Kidney (tissue), 14 donors: Measurements from ENCODE around the gene RNU6-7. TPM values are rescaled to one million over a fixed set of nuclear protein-coding genes. Genes with fewer than 3 reads are reported as not detected.

Source experiments
- DNase-seq, 5 donors: peaks; one replicate each; pipeline ENCODE4 v3.0.0-alpha.2; 2013 to 2020
- FAIRE-seq: peaks from 2 replicates; lab custom pipeline; 2012; peaks lifted over from hg19 to GRCh38; lab: Jason Lieb, UNC
- H3K27ac ChIP-seq, 2 donors: one replicate each; pipeline ENCODE4 v1.7.0; 2013; ENCODE audit warnings: low read depth in 2 of 2, low read length in 2 of 2, inconsistent platforms in 1 of 2
- H3K27me3 ChIP-seq: one replicate; pipeline ENCODE4 v1.7.1; 2013; ENCODE audit warnings: low read length, inconsistent platforms; ENCODE audit not compliant: control insufficient read depth, insufficient read depth
- H3K36me3 ChIP-seq, 3 donors: one replicate each; pipeline versions ENCODE4 v1.7.0 to v1.7.1; 2013; ENCODE audit warnings: low read length in 3 of 3, control low read depth in 1 of 3, inconsistent platforms in 1 of 3; ENCODE audit not compliant: insufficient read depth in 3 of 3, control insufficient read depth in 2 of 3
- H3K4me1 ChIP-seq, 3 donors: one replicate each; pipeline versions ENCODE4 v1.7.0 to v1.7.1; 2013; ENCODE audit warnings: low read length in 3 of 3, inconsistent platforms in 1 of 3, low read depth in 1 of 3; ENCODE audit not compliant: control insufficient read depth in 2 of 3, insufficient read depth in 2 of 3
- H3K4me3 ChIP-seq, 3 donors: one replicate each; pipeline versions ENCODE4 v1.7.0 to v1.8.1; 2013; ENCODE audit warnings: low read length in 3 of 3, control low read depth in 1 of 3, inconsistent platforms in 1 of 3
- H3K9ac ChIP-seq, 3 donors: one replicate each; pipeline versions ENCODE4 v1.7.0 to v1.7.1; 2013; ENCODE audit warnings: low read length in 3 of 3, control low read depth in 1 of 3, inconsistent platforms in 1 of 3
- H3K9me3 ChIP-seq, 3 donors: one replicate each; pipeline versions ENCODE4 v1.7.0 to v1.7.1; 2013; ENCODE audit warnings: low read length in 3 of 3, control low read depth in 1 of 3, inconsistent platforms in 1 of 3; ENCODE audit not compliant: control insufficient read depth in 2 of 3, insufficient read depth in 1 of 3
- intact Hi-C: fragments of 100-400 bp; cut with DNase I; formaldehyde crosslinking; loops from one replicate; pipeline ENCODE4 v1.11.1; 2022
- polyA plus RNA-seq: library from polyadenylated mRNA; stranded (reverse); fragments of 350-450 nt; fragmentation: Illumina TruSeq; extraction: RNeasy Lipid Tissue Mini Kit (QIAGEN cat#74804); gene quantifications from one replicate; pipeline ENCODE4 v1.2.3, GENCODE V29; 2014; ENCODE audit warnings: low read depth, low replicate concordance; ENCODE audit not compliant: insufficient read depth
- total RNA-seq: library from RNA; stranded (reverse); fragmentation: NEBNext Ultra II Directional; extraction: Animal tissue kit (Norgen Biotek cat#: 25700); gene quantifications from one replicate; pipeline ENCODE4 v1.2.1, GENCODE V29; 2021
- TF ChIP-seq, protein P1 (sequence below): IDR thresholded peaks from 3 replicates; pipeline ENCODE4 v1.5.1; 2012; ENCODE audit warnings: mild to moderate bottlenecking, moderate library complexity, borderline replicate concordance; ENCODE audit not compliant: insufficient read depth; ENCODE audit errors: extremely low read depth
- donor health status: control.
- donor health status: control.
- donor health status: control.
- donor health status: control.
- donor health status: control.
- donor health status: DM: yes; HTN: yes; CAD: no.
- donor health status: Normal renal cell carcinoma (clear cell type).

Gene RNU6-7
- total and polyA plus RNA-seq, 2 donors from 2014 or later = not detected

DNA sequence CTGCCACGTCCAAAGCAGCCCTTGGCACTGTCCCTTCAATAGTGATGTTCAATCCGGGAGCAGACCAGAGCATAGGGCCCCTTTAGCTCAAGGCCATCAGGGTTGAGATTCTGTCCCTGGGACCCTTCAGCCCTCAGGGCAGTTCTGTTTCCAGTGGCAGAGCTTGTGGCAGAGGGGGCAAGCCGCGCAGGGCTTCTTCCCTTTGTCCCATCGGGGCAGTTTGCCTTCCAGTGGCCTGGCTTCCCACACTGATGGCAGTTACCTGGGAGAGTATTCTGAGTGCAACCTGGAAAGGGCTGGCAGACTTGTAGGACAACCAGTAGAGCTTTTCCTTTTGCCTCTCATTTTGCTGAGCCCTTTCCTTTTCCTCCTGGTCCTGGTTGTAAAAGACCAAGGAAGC lies 44.9 kb downstream of the RNU6-7 start:
- Histone ChIP-seq H3K4me3 (no peak overlapping the region), H3K4me1 (peaks cover 0 to 1% (median 0%) of the 10 kb centered on the region in 3 donors), H3K9me3 (no peaks in the 10 kb centered on the region), H3K27ac (no peak overlapping the region), H3K36me3 (no peaks in the 10 kb centered on the region), H3K27me3 (no peaks in the 10 kb centered on the region), H3K9ac (no peak overlapping the region)
- intact Hi-C loops = no loop called here
- DNase-seq (no peak), FAIRE-seq (no peak)
- TF ChIP-seq, protein P1, sequence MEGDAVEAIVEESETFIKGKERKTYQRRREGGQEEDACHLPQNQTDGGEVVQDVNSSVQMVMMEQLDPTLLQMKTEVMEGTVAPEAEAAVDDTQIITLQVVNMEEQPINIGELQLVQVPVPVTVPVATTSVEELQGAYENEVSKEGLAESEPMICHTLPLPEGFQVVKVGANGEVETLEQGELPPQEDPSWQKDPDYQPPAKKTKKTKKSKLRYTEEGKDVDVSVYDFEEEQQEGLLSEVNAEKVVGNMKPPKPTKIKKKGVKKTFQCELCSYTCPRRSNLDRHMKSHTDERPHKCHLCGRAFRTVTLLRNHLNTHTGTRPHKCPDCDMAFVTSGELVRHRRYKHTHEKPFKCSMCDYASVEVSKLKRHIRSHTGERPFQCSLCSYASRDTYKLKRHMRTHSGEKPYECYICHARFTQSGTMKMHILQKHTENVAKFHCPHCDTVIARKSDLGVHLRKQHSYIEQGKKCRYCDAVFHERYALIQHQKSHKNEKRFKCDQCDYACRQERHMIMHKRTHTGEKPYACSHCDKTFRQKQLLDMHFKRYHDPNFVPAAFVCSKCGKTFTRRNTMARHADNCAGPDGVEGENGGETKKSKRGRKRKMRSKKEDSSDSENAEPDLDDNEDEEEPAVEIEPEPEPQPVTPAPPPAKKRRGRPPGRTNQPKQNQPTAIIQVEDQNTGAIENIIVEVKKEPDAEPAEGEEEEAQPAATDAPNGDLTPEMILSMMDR = no peak

DNA sequence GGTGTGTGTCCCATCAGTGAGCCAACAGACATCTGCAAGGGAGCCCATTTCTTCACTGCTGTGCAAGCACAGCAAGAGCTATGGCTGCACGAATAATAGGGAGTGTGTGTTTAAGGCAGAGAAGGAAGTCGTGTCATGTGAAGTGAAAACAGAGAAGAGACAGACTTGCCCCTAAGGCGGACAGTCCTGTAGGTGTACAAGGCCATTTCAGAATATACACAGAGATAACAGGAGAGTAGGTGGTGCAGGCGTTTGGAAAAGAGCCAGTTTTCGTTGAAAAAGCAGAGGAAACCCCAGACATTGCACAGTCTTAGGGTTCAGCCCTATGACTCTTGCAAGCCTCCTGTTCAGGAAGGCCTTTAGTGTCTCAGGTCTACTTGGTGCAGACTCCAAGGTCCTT lies 47.5 kb downstream of the RNU6-7 start:
- Histone ChIP-seq H3K36me3 (no peaks in the 10 kb centered on the region), H3K9ac (no peak overlapping the region), H3K27me3 (no peaks in the 10 kb centered on the region), H3K27ac (no peak overlapping the region), H3K9me3 (no peaks in the 10 kb centered on the region), H3K4me3 (no peak overlapping the region), H3K4me1 (peaks cover 0 to 4% (median 0%) of the 10 kb centered on the region in 3 donors)
- TF ChIP-seq, protein P1 = no peak
- no peak for FAIRE-seq
- no peak for DNase-seq
- intact Hi-C loops = no loop called here

DNA sequence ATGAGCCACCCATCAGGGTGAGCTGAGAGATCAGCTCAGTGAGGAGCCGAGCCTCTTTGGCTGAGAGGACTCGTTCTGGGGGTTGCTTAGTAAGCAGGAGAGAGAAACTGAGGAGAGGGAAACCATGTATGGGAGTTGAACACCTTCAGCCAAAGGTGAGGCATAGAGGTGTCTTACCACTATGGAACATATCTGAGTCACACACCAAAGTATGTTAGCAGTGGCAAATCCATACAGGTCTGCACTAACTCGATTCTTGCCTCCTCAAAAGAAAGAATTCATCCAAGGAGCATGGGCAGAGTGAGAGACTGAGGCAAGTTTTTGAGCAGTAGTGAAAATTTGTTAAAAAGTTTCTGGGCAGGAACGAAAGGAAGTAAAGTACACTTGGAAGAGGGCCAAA lies 47.9 kb downstream of the RNU6-7 start:
- no peaks in the 10 kb centered on the region for H3K27me3 ChIP-seq
- intact Hi-C loops = loop anchor here (10.0 kb wide), 1 partner anchor 315 kb away; no protein-coding TSS in a partner anchor

More for the DNA sequence above, 47.9 kb downstream of the RNU6-7 start:
- TF ChIP-seq, protein P1 = no peak
- H3K4me3 ChIP-seq = no peak overlapping the region
- H3K9ac ChIP-seq = no peak overlapping the region
- no peaks in the 10 kb centered on the region for H3K9me3 ChIP-seq
- peaks cover 0 to 4% (median 0%) of the 10 kb centered on the region in 3 donors for H3K4me1 ChIP-seq
- H3K36me3 ChIP-seq = no peaks in the 10 kb centered on the region
- DNase-seq (no peak), FAIRE-seq (no peak)
- no peak overlapping the region for H3K27ac ChIP-seq
